LHCN-M2 (cell line): Measurements from ENCODE around the gene ADRA2A. TPM values are rescaled to one million over a fixed set of nuclear protein-coding genes. Genes with fewer than 3 reads are reported as not detected.

Experiments
- DNase-seq: peaks from one replicate; pipeline ENCODE4 v3.0.0-alpha.2; 2012; ENCODE audit warnings: low read depth
- total RNA-seq: library from RNA; depleted of rRNA; stranded (reverse); fragments of >200 nt; gene quantifications from 2 replicates; pipeline ENCODE4 v1.2.3, GENCODE V29; 2014

The ADRA2A gene
- total RNA-seq, 1 experiment from 2014 or later: 0.34 TPM

GRCh38 chr10:111109501-111110242 lies 32.8 kb downstream of the ADRA2A start:
- no peak for DNase-seq

- no peak for DNase-seq
These were observed 33.9 kb downstream of the ADRA2A start for GRCh38 chr10:111110771-111111170.

- DNase-seq: no peak
These were observed 35.5 kb downstream of the ADRA2A start for GRCh38 chr10:111112333-111112732.

GRCh38 chr10:111113238-111113960 lies 36.6 kb downstream of the ADRA2A start:
- DNase-seq: no peak

DNA sequence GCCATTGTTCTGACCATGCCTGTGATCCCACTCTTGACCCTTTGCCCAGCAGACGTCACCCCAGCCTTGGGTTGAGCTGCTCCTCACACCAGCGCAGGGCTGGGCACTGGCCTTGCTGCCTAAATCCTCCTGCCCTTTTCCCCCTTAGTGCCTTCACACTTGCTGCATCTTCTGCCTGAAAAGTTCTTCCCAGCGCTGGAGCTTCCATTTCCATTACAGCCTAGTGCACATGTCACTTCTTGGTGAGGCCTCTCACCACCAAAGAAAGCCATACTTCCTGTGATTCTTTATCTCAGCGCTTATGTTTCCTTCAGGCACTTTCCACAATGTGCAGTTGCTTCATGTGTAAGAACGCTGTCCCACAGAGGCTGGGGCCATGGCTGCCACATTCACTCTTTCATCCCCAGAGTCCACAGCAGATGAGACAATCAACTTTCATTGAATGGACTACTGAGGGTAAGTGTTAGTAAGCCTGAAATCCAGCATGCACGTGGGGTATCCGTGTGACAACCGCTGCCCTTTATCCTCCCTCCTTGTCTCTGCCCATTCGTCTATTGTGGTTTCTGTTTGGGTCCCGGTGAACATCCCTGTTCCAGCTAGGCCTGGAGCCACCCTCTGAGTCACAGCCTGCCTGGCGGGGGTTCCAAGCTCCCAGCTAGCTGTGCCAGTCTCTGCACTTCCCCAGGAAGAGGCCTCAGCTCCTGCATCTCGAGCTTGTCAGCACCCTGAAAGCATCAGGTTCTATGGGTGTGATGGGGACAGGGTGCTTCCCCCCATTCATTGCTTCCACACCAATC lies 37.3 kb downstream of the ADRA2A start:
- peak; percentile 52 for DNase-seq

DNA sequence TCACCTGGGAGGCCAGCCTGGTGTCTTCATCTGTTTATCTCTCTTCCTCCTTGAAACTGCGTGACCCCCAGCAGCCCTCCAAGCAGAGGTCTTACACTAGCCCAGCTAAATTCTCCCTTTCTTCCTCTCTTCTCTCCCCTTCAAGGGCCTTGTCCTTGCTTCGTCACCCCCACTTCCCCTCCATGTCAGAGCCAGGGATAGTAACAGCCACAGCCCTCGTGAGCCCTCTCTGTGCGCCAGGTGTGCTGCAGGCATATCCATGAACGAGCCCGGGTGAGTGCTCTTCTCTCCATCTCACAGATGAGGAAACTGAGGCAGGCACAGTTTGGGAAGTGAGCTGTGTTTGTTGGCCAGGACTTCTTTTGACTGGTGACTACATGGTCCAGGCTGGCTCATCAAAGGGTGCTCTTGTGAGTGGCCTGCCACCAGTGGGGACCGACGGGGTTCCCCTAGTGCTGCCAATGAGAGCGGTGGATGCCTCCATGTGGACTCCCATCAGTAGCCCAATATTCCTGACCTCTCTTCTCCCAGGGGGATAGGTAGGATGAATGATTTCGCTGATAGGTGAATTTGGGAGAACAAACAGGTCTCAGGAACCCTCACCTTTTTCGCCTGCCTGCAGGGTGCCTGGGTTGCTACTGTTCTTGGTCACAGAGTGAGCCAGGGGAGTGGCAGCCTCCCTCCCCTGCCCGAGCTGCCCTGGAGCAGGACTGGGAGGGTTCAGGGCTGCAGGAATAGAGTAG lies 38.1 kb downstream of the ADRA2A start:
- DNase-seq: no peak

DNA sequence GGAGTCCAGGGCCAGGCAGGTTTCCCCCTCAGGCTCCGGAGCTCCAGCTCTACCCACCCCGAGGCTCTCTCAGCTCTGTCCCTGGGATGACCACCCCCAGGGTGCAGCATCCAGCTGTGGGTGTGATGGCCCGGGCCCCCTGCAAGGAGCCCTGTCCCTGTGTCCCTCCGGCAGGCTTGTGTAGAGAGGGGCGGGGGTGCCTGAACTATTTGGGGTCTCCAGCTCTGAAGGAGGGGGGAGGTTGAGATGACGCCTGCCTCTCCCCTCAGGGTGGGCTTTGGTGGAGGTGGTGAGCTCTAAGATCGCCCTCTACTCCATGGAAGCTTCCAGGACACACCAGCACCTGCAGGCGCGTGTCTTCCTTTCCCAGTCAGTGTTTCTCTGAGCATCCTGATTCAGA lies 39.4 kb downstream of the ADRA2A start:
- no peak for DNase-seq

DNA sequence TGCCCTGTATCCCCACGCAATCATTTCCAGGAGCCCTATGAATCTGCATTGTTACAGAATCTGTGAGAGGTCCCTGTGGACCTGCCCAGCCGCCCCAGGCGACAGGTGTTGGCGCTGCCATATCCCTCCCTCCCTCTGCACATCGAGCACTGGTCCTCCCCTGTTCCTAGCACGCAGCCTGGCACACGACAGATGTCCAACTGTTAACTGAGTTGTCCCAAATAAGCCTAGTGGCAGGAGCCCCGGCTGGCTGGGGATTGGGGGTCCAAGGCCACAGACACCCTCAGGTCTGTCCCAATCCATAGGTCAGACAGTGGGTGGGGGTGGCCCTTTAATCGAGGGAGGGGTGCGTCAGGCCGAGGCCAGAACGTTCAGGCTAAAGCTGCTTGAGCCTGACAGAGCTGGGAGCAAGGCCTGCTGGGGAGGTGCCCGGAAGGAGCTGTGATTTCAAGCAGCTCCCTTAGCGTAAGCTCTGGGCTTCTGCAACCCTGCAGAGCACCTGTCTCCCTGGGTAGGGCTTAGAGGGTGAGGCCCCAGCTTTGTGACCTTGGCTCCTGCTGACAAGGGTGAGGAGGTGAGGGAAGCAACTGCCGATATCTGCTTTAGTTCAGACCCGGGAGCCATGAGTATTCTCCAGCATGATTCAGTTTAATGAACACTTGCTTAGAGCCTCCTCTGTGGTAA lies 40.1 kb downstream of the ADRA2A start:
- DNase-seq: no peak

- no peak for DNase-seq
These were observed 40.9 kb downstream of the ADRA2A start for GRCh38 chr10:111117528-111118277.

DNA sequence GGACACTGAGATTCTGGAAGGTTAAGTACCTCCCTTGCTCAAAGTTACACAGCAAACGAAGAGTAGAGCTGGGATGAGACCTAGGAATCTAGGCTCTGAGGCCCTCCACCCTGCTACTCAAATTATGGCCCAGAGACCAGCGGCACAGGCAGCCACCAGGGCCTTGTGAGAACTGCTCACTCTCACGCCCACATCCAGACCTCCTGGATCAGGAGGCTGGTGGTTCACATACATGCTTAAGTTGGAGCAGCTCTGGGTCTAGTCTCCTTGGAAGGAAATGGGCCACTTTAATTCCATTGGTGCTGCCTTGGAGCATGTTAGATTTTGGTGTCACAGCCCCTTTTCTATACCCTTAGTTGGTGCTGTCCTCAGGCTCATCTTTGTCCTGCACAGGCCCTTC lies 41.9 kb downstream of the ADRA2A start:
- no peak for DNase-seq

DNA sequence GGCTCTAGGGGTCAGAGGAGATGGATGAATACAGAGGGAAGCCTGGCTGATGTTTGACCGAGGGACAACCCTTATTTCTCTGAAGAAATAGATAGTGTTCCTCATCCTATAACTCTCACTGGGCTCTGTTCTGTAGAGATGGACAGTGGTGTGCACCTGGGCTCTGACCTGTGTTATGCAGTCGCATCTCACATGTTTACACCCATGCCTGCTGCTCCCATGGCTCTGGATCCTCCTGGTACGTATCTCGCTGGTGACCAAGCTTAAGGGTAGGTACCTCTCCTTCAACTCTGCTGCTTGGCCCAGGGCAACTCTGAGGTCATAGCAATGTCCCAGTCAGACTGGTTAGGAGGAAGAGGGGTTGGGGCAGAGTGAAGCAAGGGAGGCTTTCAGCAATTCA lies 42.8 kb downstream of the ADRA2A start:
- DNase-seq: no peak

DNA sequence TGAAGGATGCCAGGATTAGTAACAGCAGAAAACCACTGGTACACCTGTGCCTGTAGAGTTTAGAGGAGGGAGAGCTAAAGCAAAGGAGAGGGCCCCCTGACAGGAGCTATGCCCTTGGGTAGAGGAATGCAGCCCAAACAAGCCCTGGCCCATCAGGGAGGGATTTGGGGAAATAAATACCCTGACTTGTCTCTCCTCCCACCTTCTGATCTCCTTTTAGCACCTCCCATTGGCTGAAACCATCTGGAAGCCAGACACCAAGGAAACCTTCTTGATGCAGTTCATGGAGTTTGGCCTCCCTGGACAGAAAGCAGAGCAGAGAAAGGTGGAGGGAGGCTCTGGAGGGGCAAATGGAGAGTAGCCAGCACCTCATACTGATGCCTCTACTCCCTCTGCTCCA lies 45.3 kb downstream of the ADRA2A start:
- no peak for DNase-seq

DNA sequence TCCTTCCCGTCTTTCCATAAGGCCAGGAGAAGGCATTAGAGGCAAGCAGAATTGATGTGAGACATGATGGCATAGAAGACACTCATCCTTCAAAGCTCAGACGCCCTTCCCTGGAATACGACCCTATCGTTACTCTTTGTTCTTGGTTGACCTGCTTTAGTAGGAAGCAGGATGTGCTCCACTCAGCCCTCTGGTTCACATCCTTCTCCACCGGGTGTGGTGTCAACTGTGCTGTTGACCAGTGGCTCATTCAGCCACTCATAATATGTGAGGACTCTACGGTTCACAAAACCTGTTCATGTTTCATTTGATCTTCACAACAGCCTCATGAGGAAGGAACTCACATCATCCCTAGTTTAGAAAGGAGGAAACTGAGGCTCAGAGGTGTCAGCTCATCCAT lies 47.1 kb downstream of the ADRA2A start:
- no peak for DNase-seq

GRCh38 chr10:111125102-111125501 lies 48.3 kb downstream of the ADRA2A start:
- no peak for DNase-seq

DNA sequence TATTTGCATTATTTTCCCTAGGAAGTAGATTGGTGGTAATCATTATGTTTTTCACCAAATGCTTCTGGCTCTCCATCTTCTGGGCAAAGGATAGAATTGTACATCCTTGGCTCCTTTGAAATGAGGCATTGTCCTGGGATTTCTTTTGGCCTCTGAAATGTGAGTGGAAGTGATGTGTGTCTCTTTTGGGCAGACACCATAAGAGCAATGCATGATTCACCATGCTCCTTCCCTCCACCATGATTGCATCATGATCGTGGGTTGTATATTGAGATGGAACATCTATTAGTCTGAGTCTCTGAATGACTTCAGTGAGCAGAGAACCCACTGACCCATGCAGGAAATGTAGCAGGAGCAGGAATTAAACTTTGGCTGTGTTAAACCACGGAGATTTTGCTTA lies 49.2 kb downstream of the ADRA2A start:
- DNase-seq: peak; percentile 32

DNA sequence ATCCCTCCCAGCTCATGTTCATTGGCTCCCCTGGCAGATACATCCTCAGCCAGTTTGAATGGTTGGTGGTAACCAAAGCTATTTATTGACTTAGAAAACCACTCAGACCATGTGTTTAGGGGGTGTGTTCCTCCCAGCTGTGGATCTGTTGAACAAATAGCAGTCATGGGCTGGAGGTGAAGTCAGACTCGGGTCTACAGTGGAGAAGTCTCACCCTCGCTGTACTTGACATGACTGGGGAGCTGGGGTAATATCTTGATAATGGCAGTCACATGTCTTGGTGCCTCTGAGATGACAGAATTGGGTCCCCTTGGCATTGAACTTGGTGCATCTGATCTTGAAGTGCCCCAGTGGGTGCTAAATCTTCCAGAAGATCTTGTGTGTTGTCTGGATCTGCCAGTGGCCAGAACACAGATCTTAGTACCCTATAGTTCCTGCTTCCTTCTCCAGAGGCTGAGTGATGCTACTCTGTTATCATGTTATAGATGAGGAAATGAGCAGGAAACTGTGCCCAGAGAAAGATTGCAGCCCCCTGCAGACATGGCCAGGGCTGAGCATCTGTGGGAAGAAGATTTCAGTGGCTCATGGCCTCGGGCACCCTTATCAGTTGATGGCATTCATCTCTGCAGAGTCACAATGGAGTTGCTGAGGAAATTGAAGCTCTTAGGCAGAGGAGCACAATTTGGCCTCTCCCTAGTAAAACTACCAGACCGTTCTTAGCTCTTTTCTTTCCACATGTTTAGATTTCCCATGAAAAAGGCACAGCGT lies 50.4 kb downstream of the ADRA2A start:
- no peak for DNase-seq

GRCh38 chr10:111128331-111129180 lies 51.7 kb downstream of the ADRA2A start:
- DNase-seq: peak; percentile 77

DNA sequence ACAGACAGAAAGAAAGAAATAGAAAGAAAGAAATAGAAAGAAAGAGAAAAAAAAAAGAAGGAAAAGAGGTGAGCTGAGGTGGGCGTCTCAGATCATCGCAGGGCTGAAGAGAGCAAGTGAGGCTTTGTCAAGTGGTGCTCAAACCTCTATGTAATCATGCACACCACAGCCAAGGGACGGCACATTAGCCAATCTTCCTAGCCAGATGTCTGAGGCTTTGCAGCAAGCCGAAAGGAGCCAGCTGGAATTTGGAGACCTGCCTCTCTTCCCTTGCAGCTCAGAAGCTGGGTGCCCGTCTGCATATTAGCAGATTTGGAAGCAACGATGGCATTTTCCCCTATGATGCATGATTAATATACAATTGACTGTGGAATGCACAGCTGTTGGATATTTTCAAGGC lies 52.5 kb downstream of the ADRA2A start:
- peak; percentile 3 for DNase-seq

- no peak for DNase-seq
These were observed 53.6 kb downstream of the ADRA2A start for GRCh38 chr10:111130471-111130870.
